T47D (cell line): Measurements from ENCODE around the gene CFAP300.
A peak's percentile ranks its signal among the peaks of the same experiment; 100 is the strongest.

Experiments
- DNase-seq, 2 experiments: peaks; one replicate each; pipeline versions ENCODE4 v3.0.0 to v3.0.0-alpha.2; 2011 to 2012; ENCODE audit warnings: low read depth in 1 of 2, low spot score in 1 of 2
- JUND ChIP-seq: IDR thresholded peaks from 2 replicates; pipeline ENCODE4 v1.6.1; 2012; ENCODE audit warnings: low read depth
- in situ Hi-C: cut with HindIII; loops from 2 replicates; pipeline ENCODE4 v1.10.0; 2016; ENCODE audit warnings: low sequenced_read_pairs, low pct_unique_long_range_greater_than_20kb

The CFAP300 gene

DNA sequence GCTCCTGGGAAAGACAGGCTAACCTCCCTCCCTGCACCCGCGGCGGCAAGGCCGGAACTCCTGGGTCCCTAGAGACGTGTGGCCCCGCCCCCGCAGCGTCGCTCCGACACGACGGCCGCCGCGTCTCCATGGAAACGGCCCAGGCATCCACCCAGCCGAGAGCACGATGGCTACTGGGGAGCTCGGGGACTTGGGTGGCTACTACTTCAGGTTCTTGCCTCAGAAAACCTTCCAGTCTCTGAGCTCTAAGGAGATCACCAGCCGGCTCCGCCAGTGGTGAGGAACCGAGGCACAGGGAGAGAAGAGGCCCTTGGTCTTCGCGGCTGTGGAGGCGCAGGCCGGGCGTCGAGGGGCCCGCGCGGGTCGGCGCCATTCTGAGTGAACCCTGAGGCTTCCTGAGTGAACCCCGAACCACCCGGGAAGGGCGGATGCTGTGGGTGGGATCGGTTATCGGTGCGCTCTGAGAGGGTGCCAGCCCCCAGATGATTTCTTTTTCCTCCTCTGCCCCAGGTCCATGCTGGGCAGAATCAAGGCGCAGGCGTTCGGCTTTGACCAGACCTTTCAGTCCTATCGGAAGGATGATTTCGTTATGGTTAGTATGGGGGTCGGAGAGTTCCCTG lies at the start of gene CFAP300:
Gene CFAP300, plus strand, starts transcription at position 133 of the 620 bp plus-strand sequence. Its CDS starts 34 bp downstream, at position 167.
- in situ Hi-C loops, result no loop called here
- peak; percentile 85 to 92 for DNase-seq
- no peak for TF ChIP-seq JUND

DNA sequence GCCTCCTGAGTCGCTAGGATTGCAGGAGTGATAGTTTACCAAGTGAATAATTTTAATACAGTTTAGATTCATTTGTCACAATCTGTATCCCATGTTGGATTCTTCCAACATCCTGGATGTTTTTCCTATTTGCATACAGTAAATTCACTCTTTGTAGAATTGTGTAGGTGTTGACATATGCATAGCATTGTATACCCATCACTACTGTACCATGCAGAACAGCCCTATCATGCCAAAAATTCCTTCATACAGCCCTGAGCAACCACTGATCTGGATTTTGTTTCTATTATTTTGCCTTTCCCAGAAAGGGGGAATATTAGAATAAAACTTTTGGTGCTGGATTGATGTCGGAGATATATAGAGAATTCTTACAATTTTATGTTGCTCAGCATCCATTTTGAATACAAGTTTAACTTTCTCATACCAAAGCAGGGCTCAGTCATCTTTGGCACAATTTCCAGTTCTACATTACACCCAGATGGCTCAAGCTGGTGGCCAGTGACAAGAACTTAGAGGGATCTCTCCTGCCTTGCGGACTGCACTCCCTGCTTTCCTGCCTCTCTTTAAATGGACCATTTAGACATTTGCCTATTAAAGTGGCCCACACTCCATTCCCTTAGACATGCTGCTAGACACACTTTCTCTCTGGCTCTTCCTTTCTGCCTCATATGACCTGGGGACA lies 45.4 kb upstream of the CFAP300 start:
- in situ Hi-C loops, result no loop called here
- no peak for DNase-seq
- TF ChIP-seq JUND, result no peak

DNA sequence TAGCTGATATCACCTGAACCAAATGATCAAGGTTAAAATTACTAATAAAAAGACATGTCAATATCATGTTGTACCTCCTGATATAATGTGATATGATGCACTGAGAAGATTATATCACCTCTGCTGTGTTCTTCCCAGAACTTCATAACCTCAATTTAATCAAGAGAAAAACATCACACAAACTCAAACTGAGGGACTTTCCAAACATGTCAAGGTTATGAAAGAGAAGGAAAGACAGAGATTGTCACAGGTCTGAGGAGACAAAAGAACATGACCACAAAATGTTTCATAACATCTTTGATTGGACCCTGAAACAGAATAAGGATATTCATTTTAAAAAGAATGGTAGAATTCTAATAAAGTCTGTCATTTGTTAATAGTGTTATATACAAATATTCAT lies 43.0 kb upstream of the CFAP300 start:
- no peak for DNase-seq
- in situ Hi-C loops, result no loop called here
- no peak for TF ChIP-seq JUND

DNA sequence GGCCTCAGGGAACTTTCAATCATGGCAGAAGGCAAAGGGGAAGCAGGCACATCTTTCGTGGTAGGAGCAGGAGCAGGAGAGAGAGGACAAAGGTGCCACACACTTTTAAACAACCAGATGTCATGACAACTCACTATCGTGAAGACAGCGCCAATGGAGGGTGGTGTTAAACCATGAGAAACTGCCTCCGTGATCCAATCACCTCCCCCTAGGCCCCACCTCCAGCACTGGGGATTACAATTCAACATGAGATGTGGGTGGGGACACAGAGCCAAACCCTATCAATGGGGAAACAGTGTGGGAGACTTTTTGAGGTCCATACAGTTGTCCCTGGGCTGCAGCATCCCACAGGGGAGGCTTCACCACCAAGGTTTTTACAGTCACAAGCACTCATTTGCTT lies 41.9 kb upstream of the CFAP300 start:
- DNase-seq, result no peak
- TF ChIP-seq JUND, result no peak
- in situ Hi-C loops, result no loop called here

DNA sequence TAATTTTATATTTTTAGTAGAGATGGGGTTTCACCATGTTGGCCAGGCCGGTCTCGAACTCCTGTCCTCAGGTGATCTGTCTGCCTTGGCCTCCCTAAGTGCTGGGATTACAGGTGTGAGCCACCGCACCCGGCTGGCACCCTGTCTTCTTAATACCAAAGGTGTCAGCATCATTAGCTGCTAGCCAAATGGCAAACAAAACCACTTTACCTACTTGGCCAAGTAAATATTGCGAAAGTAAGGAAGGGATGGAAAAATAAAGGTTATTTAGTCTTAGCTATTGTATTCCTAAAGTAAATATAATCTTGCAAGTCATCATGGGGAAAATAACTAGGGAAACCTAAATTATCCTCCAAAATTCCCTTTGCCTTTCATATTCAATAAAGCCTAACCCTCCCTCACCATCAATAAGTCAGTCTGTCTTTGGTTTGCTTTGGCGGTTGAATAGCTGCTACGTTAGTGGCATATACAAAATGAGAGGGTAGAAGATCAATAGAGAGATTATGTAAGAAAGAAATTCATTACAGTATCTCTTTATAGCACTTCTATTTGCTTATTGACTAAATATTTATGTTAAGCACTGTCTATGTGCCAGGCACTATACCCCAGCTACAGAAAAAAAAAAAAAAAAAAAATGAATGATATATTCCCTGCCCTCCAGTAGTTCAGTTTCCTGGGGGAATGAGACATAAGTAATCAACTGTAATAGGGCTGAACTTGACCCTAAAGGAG lies 40.2 kb upstream of the CFAP300 start:
- in situ Hi-C loops, result no loop called here
- TF ChIP-seq JUND, result no peak
- peak in 1 of 2 experiments; percentile 92 for DNase-seq

DNA sequence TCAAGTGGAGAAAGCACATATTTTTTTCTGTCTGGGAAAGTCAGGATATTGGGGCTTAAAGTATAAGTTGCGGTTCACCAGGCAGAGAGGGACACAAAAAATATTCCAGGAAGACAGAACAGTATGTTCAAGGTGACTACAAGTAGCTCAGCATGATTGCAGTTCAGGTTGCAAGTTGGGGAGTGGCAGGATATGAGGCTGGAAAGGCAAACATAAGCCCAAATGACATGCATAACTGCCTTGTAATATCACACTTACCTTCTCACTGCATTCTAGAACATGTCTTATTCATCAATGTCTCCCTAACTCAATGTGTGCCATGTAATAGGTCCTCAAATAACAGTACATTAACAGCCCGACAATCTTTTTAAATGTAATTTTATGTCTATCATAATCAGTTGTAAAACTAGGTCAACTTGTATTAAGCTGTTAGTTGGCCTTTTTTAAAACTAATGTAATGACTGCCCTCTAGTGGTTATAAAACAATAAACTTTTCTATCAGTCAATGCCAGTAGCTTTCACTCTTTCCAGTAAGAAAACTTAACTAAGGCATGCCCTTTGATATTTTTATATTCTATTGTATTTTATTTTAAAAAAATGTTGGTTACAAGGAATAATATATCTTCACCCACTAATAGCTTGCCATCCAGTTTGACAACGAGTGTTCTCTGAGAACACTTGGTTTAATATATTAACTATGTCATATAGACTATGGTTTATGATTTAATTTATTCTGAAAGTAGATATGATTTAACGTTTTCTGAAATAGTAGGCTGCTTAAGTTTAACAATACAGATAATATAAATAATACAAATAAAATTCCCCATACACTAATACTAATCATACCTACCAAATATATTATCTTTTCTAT lies 39.4 kb upstream of the CFAP300 start:
- in situ Hi-C loops, result no loop called here
- TF ChIP-seq JUND, result no peak
- peak in 1 of 2 experiments; percentile 93 for DNase-seq

DNA sequence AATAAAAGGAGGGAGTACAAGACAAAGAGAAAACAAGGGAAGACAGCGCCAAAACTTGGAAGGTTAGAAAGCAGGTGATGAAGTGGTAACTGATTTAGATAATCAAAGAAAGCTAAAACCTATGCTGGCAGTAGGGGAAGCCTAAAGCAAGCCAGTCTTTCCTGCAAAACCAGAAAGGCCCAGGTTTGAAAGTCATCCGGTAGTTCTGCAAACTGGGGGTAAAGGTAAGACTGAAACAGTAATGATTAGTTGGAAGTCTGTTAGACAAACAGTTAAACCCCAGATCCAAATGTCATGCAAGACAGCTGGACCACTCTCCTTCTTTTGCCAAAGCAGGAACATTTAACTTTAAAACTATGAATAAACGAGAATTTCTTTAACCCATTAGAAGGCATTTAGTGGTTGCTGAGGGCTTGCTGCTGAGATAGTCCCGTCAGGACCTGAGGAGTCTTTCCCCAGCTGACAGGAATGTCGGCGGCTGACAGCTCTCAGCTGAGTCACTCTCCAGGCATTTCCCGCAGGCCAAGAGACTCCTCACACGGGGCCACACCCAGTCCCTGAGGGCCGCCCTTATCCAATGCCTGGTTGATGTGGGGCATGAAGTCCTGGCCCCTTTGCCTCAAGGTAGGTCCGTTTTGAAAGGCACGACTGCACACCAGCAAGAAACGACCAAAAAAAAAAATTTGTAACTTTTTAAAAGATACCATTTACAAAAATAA lies 36.3 kb upstream of the CFAP300 start:
- in situ Hi-C loops, result no loop called here
- peak; percentile 94 for TF ChIP-seq JUND
- DNase-seq, result peak; percentile 58 to 88

DNA sequence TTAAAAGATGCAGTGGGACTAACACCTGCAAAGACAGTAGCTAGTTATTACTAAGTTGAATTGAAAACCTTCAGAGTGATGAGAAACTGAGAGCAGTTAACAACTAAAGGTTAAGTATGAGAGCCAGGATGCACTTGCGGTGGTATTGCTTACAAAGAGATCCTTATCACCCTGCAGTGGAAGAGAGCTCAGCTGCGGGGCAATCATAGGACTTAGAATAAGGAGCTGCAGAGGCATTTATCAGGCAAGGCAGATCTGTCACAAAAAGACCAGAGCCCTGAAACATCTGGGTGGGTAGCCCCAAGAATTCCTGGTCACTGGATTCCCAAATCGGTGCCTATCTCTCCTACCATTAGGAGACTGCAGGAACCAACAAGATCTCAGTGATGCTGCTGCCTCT lies 34.3 kb upstream of the CFAP300 start:
- TF ChIP-seq JUND, result no peak
- in situ Hi-C loops, result no loop called here
- DNase-seq, result peak in 1 of 2 experiments; percentile 45

DNA sequence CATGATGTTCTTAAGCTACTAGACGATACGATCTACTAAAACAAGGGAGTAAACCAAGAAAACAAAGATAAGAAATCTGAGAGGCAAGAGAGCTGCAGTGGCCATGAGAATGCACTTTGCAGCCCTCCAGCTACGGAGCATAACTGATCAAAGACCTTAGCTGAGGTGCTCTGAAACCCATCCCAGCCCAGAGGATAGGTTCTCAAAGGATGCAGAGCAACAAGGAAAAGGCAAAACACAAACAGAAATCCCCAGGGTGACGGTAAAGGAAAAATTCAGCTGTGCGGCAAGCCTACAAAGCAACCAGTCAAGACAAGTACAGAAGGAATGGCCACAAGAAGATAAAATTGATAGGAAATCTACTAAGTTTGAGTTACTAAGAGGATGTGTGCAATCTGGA lies 32.5 kb upstream of the CFAP300 start:
- peak in 1 of 2 experiments; percentile 71 for DNase-seq
- no peak for TF ChIP-seq JUND
- in situ Hi-C loops, result no loop called here

DNA sequence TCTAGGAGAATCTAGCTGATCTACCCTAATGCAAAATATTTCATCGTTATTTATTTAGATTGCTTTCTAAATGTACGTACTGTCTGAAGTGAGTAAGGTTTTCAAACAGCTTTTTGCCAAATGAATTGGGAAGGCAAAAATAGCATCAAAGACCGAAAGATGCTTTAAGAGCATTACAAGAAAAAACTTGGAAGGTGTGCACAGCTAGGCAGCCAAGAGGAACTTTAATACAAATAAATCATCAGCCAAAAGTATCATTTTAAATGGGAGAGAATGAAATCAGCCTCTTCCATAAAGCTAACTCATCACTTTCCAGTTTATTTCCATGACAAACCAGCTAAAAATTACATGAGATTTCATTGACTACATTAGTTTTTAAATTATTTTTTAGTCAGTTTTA lies 30.2 kb upstream of the CFAP300 start:
- in situ Hi-C loops, result no loop called here
- TF ChIP-seq JUND, result no peak
- no peak for DNase-seq

DNA sequence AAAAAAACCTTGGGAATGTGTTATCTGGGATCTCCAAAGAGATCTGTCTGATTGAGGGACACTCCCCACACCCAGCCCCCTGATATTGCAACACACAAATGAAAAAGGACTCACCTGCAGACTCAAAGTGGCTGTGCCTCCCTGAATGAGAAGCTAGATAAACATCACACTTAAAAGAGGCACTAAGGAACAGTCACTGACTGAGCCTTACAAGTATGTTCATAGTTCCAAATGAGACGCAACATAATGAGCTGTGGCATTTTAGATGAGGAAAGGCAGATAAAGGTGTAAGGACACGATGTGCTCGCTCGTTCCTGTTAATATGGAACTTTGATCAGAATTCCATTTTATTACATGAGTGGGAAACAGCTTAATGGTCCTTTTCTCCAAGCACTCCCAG lies 21.0 kb upstream of the CFAP300 start:
- in situ Hi-C loops, result no loop called here
- peak in 1 of 2 experiments; percentile 24 for DNase-seq
- no peak for TF ChIP-seq JUND

DNA sequence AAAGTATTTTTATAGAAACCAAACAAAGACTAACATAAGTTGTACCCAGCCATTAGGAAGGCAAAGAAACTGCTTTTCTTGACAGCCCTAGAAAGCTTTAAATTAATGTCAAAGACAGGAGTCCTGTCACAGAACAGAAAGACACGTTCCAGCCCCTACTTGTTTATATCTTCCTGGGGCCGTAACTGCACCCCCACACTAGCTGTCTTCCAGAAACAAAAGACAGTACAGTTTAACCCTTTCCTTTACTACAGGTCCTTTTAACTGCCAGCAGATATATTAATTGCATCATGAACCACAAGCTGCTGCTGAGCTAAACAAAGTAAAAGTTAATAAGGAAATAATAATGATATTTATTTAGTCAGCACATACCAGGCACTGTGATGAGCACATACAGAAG lies 20.3 kb upstream of the CFAP300 start:
- DNase-seq, result no peak
- in situ Hi-C loops, result no loop called here
- no peak for TF ChIP-seq JUND
